ENCODE results near the gene ZNF101.
"Not testable (repeated sequence)": the region's sequence is repeated elsewhere in the genome, so short reads cannot be mapped to it uniquely, and the experiment has no call there.

ZNF101 gene

GRCh38 chr19:19661675-19662251, 6.9 kb upstream of the ZNF101 start:
- peak; percentile 57 for DNase-seq

- DNase-seq, result no peak
These were observed 6.3 kb upstream of the ZNF101 start for GRCh38 chr19:19662344-19662743.

- no peak for DNase-seq
These were observed 5.8 kb upstream of the ZNF101 start for GRCh38 chr19:19662871-19663255.

- peak; percentile 95 for DNase-seq
These were observed 5.2 kb upstream of the ZNF101 start, which contains the start of gene ATP13A1 for GRCh38 chr19:19663256-19664120. Gene ATP13A1, minus strand, starts transcription at chr19:19663676. Its CDS starts 10 bp downstream, at chr19:19663666.

GRCh38 chr19:19665420-19665948, 3.2 kb upstream of the ZNF101 start:
- not testable (repeated sequence) for DNase-seq

GRCh38 chr19:19670070-19670551, 1.5 kb downstream of the ZNF101 start:
- no peak for DNase-seq

- no peak for DNase-seq
These were observed 4.2 kb downstream of the ZNF101 start for GRCh38 chr19:19672816-19673215.

- DNase-seq, result no peak
These were observed 5.7 kb downstream of the ZNF101 start for GRCh38 chr19:19674315-19674714.

- no peak for DNase-seq
These were observed 8.9 kb downstream of the ZNF101 start for GRCh38 chr19:19677579-19677978.

- no peak for DNase-seq
These were observed 10.8 kb downstream of the ZNF101 start for GRCh38 chr19:19679176-19680073.

- not testable (repeated sequence) for DNase-seq
These were observed 17.5 kb downstream of the ZNF101 start for GRCh38 chr19:19686119-19686518.

GRCh38 chr19:19686580-19686979, 17.9 kb downstream of the ZNF101 start:
- DNase-seq, result no peak

GRCh38 chr19:19687090-19687489, 18.5 kb downstream of the ZNF101 start:
- no peak for DNase-seq

GRCh38 chr19:19689023-19689422, 20.4 kb downstream of the ZNF101 start:
- DNase-seq, result not testable (repeated sequence)

GRCh38 chr19:19691683-19692082, 23.0 kb downstream of the ZNF101 start:
- DNase-seq, result no peak

- no peak for DNase-seq
These were observed 27.7 kb downstream of the ZNF101 start for GRCh38 chr19:19696386-19696785.

GRCh38 chr19:19697589-19697988, 28.9 kb downstream of the ZNF101 start:
- DNase-seq, result no peak

GRCh38 chr19:19700493-19700892, 31.9 kb downstream of the ZNF101 start:
- not testable (repeated sequence) for DNase-seq

GRCh38 chr19:19704836-19705235, 36.2 kb downstream of the ZNF101 start:
- no peak for DNase-seq

GRCh38 chr19:19710506-19710905, 41.9 kb downstream of the ZNF101 start:
- DNase-seq, result no peak

GRCh38 chr19:19711306-19711933, 42.8 kb downstream of the ZNF101 start:
- no peak for DNase-seq

Measured in stimulated activated CD4-positive, alpha-beta T cell treated with anti-CD3 and anti-CD28 coated beads, Interleukin-1b, Interleukin-23, amount 100 ng/mL, for 48 hours (primary cell).